Body of pancreas (tissue), 4 donors: ENCODE data around the gene GCM1.

ENCODE experiments used
- CTCF ChIP-seq, 7 experiments: fragments of 450-650 bp in 4 of 7; fragments of 200-600 bp in 3 of 7; sonication (generic) in 3 of 7; IDR thresholded peaks; one replicate each; pipeline ENCODE4 v1.5.1; 2016 to 2019; ENCODE audit warnings: antibody characterized with exemption in 7 of 7
- POLR2A ChIP-seq, 3 donors: fragments of 450-650 bp; IDR thresholded peaks; one replicate each; pipeline ENCODE4 v1.6.1; 2016; ENCODE audit warnings: antibody characterized with exemption in 3 of 3, mild to moderate bottlenecking in 2 of 3

DNA sequence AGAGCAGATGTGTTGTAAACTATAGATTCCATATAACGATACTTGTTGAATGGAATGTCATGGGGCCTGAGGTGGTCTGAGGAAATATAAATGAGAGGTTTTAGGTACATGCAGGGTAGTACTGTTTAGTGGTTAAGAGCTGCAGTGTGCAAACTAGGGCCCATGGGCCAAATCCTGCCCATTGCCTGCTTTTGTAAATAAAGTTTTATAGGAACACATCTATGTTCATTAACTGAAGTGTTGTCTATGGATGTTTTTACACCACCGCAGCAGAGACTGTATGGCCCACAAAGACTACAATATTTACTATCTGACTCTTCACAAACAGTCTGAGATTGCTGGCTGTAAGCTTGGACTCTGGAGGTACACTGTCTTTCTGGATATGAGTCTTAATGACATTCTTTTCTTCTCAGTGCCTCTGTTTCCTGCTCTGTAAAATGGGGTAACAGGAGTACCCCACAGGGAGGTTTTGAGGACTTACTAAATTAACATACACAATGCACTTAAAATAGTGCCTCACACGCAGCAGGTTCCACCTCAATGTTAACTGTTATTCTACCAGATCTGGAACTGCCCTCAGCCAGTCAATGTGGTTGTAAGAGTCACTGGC is 12.5 kb downstream of the GCM1 start:
- no peak for TF ChIP-seq POLR2A (IDR thresholded peaks at IDR 0.05)
- no peak for TF ChIP-seq CTCF (IDR thresholded peaks at IDR 0.05)
